Activated CD4-positive, alpha-beta T cell treated with anti-CD3 and anti-CD28 coated beads, Interleukin-2, Interleukin-4, amounts not matched to agents 100 ng/mL and 50 ng/mL, durations not matched to agents 16 hours and 8 hours (primary cell): ENCODE data around the gene ZW10.
"Not testable (repeated sequence)": the region's sequence is repeated elsewhere in the genome, so short reads cannot be mapped to it uniquely, and the experiment has no call there.

Experiments used
- DNase-seq: peaks from one replicate; pipeline ENCODE4 v3.0.0-alpha.2; 2020; ENCODE audit warnings: low spot score

ZW10 gene

GRCh38 chr11:113773416-113774173, at the start of gene ZW10:
Gene ZW10 (minus strand): TSS chr11:113773692. CDS start chr11:113773666, 26 bp downstream.
- DNase-seq = peak; percentile 95

GRCh38 chr11:113818426-113818825, 44.9 kb upstream of the ZW10 start:
- no peak for DNase-seq

- DNase-seq = no peak
These were observed 44.1 kb upstream of the ZW10 start for GRCh38 chr11:113817626-113818025.

- DNase-seq = no peak
These were observed 43.7 kb upstream of the ZW10 start for GRCh38 chr11:113817162-113817561.

GRCh38 chr11:113814181-113814580, 40.7 kb upstream of the ZW10 start:
- DNase-seq = no peak

- no peak for DNase-seq
These were observed 35.4 kb upstream of the ZW10 start for GRCh38 chr11:113808931-113809330.

- peak; percentile 4 for DNase-seq
These were observed 32.9 kb upstream of the ZW10 start for GRCh38 chr11:113806406-113806805.

GRCh38 chr11:113805640-113806039, 32.1 kb upstream of the ZW10 start:
- DNase-seq = no peak

- DNase-seq = no peak
These were observed 29.1 kb upstream of the ZW10 start for GRCh38 chr11:113802621-113803020.

- peak; percentile 45 for DNase-seq
These were observed 23.3 kb upstream of the ZW10 start for GRCh38 chr11:113796663-113797259.

GRCh38 chr11:113789675-113790320, 16.3 kb upstream of the ZW10 start:
- no peak for DNase-seq

- DNase-seq = not testable (repeated sequence)
These were observed 15.5 kb upstream of the ZW10 start for GRCh38 chr11:113789016-113789415.

- DNase-seq = no peak
These were observed 8.6 kb upstream of the ZW10 start for GRCh38 chr11:113782134-113782533.

- no peak for DNase-seq
These were observed 8.2 kb upstream of the ZW10 start for GRCh38 chr11:113781682-113782081.

GRCh38 chr11:113779496-113779895, 6.0 kb upstream of the ZW10 start, which contains the start of gene CLDN25:
Gene CLDN25 (plus strand): TSS chr11:113779796. CDS start chr11:113779796, 0 bp downstream.
- no peak for DNase-seq

- DNase-seq = no peak
These were observed 4.8 kb upstream of the ZW10 start for GRCh38 chr11:113778111-113778910.

GRCh38 chr11:113774174-113774503, 647 bp upstream of the ZW10 start:
- no peak for DNase-seq

GRCh38 chr11:113773092-113773415, 438 bp downstream of the ZW10 start:
- DNase-seq = no peak

- no peak for DNase-seq
These were observed 1.5 kb downstream of the ZW10 start for GRCh38 chr11:113771964-113772363.

GRCh38 chr11:113764527-113765219, 8.8 kb downstream of the ZW10 start:
- no peak for DNase-seq

GRCh38 chr11:113763040-113763439, 10.5 kb downstream of the ZW10 start:
- not testable (repeated sequence) for DNase-seq

GRCh38 chr11:113760241-113760640, 13.3 kb downstream of the ZW10 start:
- DNase-seq = no peak
